Stimulated activated CD8-positive, alpha-beta memory T cell treated with anti-CD3 and anti-CD28 coated beads, Interleukin-4, amount 100 ng/mL, for 4 hours (primary cell): ENCODE measurements around the gene PKP4.

Experiments used
- DNase-seq, 2 donors: peaks; one replicate each; pipeline ENCODE4 v3.0.0-alpha.2; 2020; ENCODE audit warnings: low read depth in 2 of 2, low spot score in 1 of 2

Gene PKP4

DNA sequence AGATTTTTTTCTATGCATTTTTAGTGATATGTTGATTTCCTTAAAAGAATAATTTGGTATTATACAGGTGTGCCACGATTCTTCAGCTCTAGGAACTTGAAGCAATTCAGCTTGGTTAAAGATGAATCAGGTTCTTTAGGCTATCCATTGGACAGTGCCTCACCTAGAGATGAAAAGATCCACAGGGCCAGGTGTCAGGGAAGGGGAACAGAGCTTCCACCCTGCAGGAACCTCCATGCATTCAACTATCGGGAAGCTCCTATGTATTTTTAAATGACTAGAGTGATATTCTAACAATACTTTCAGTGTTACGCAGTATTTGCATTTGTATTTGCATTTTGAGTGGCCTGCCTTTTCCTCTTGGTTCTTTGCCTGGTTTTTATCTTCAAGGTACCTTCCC, 40.2 kb downstream of the PKP4 start:
- no peak for DNase-seq

GRCh38 chr2:158497486-158497885, 40.7 kb downstream of the PKP4 start:
- DNase-seq: no peak

DNA sequence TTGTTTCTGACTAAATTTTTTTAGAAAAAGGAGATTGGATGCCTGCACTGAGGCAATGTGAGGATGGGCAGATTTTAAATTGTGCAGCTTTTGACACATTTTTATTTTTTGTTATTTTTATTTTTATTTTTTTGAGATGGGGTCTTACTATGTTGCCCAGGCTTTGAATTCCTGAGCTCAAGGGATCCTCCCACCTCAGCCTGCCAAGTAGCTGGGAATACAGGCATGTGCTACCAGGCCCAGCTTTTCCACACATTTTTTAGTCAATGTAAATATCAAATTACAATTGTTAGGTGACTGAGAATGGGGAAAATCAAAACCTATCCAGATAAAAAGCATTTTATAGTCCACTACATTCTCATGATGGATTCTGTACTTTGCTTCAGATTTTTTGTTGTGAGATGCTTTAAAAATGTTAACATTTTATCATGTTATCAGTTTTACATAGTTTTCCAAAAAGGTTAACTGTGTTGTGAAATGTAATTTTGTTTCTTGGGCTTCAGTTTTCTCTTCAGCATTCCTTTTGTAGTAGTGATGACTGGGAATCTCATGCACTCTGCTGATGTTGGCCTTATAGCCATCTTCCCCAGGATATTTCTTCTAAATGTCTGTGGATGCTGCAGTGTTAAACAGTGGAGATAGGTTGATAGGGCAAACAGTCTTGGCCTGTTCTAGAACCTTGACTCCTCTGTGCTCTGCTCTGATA, 41.4 kb downstream of the PKP4 start:
- no peak for DNase-seq

GRCh38 chr2:158498749-158499136, 42.0 kb downstream of the PKP4 start:
- no peak for DNase-seq

- DNase-seq: no peak
Observed at GRCh38 chr2:158499383-158499782, 42.6 kb downstream of the PKP4 start.

- no peak for DNase-seq
Observed at GRCh38 chr2:158500333-158500732, 43.6 kb downstream of the PKP4 start.

GRCh38 chr2:158501301-158501700, 44.5 kb downstream of the PKP4 start:
- no peak for DNase-seq

- DNase-seq: no peak
Observed at GRCh38 chr2:158502974-158503373, 46.2 kb downstream of the PKP4 start.

DNA sequence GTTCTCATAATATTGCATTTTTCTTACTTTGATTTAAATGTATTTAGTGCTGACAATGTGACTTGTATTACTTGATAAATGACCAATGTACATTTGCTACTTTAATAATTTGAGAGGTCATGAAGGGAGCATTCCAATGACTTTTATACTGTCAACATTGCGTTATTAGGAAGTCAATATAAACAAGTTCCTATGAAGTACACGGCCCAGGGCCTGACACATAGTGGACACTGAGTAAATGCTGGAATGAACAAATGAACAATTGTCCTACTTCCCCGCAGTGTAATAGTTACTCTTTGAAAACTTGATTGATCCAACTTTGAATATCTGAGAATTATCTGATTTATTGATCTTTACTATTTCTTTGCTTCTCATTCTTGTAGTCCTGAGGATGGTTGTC, 47.3 kb downstream of the PKP4 start:
- no peak for DNase-seq

- no peak for DNase-seq
Observed at GRCh38 chr2:158505448-158505934, 48.7 kb downstream of the PKP4 start.

DNA sequence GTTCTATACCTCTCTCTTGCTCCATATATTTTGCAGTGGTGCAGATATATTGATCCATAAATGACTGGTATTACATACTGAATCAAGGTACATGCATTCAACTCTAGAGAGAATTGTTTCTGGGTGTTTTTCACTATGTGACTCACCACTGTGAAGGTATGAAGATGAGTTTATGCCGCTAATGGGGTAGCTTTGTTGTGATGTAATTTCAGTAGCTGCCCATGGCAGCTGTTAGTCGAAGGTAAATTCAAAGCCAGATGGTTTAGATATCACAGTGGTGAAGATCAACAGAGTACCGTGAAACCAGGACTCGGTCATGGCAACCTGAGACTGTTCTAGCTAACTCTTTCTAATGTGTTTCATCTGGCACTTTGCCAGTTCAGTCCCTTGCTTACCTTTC, 50.4 kb downstream of the PKP4 start:
- no peak for DNase-seq

DNA sequence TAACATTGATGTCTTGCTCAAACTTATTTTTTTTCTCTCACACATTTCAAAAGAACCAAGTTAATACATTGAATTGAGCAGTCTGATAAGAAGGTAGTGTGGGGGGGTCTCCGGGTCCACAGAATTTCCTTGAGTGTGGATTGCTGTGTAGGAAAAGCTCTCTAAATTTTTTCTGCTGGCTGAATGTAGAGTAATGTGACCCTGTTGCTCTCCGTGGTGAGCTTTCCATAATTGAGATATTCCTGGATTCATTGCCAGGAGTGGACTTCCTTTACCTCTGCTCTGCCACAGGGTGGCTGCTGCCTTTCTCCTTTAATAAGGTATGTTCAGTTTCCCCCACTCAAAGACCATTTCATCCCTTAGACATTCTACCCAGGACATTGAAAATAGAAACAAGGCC, 50.9 kb downstream of the PKP4 start:
- no peak for DNase-seq

DNA sequence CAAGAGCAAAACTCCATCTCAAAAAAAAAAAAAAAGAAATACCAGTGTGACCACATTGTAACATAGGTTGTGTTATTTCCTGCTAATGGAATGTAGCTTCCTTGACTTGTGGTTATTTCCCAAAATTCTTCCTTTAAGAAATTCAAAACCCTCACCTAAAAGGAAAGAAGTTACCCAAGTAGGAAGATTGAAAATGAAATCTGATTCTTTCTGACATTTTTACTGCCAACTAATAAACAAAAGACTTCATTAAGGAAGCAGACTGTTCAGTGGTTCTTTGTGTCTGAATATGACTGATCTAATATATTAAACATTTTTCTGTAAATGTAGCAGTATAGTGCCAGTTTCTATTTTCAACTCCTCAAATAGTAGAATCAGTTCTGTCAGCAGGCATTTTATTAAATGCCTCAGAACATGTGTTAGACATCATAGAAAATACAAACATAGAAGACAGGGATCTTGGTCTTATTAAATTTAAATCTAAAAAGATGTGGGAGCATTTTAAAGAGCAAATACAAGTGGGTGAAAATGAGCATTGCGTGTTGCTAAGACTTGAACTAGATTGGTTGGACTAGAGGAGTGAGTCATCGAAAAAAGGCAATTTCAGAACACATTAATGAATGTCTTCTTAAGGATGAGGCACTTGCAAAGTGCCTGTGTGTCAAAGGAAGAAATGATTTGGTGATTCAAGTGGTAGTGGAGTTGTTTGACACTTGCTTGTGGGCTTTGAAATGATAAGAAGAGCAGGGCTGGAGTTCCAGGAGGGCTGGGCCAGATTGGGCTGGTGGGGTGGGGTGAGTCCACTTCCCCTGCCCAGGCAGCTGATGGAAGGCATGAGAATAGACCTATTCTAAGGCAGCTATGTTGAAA, 53.4 kb downstream of the PKP4 start:
- DNase-seq: no peak

DNA sequence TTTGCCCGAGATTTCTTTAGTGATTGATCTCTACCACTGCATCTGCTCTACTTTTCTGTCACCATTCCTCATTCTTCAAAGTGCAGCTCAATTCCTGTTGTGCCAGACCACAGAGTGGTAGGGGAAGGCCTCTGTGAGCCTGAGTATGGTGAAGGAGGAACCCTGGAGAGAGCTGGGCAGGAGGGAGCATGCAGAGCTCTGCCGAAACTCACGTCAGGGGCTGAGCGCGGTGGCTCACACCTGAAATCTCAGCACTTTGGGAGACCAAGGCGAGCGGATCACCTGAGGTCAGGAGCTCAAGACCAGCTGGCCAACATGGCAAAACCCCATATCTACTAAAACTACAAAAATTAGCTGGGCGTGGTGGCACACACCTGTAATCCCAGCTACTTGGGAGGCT, 54.1 kb downstream of the PKP4 start:
- no peak for DNase-seq

GRCh38 chr2:158511706-158512105, 55.0 kb downstream of the PKP4 start:
- DNase-seq: no peak

DNA sequence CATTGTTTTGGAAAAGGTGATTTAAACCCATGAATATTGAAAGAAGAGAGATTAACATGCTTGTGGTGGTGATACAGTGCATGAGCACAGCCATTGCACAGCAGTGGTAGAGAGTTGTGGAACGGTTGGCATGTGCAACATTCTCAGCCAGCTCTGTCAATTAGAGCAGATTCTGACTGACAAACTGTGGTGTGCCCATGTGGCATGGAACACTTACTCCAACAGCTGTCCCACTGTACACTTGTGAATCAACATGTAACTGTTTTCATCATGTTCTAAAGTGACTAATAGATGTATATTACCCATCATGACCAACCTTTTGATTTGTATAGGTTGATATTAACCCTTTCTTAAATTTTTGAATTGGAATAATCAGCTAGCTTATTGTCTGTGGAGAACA, 55.6 kb downstream of the PKP4 start:
- no peak for DNase-seq

- DNase-seq: no peak
Observed at GRCh38 chr2:158513841-158514240, 57.1 kb downstream of the PKP4 start.

DNA sequence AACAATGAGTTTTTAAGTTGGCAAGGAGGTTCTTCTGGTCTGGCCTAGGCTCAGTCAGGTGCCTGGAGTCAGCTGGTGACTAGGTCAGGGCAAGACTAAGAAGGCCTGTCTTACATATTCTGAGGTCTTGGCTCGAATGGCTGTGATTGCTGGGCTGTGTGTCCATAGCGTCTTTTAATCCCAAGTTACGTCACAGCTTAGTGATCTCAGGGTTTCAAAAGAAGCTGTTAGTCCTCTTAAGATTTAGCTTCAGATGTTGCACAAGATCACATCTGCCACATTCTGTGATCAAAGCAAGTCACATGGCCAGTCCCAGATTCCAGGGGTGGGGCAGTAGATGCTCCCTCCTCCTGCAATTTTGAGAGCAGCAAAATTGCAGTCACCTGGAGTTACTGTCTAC, 61.3 kb downstream of the PKP4 start:
- DNase-seq: no peak

GRCh38 chr2:158519481-158519880, 62.7 kb downstream of the PKP4 start:
- DNase-seq: no peak

GRCh38 chr2:158529379-158530259, 72.9 kb downstream of the PKP4 start:
- no peak for DNase-seq

DNA sequence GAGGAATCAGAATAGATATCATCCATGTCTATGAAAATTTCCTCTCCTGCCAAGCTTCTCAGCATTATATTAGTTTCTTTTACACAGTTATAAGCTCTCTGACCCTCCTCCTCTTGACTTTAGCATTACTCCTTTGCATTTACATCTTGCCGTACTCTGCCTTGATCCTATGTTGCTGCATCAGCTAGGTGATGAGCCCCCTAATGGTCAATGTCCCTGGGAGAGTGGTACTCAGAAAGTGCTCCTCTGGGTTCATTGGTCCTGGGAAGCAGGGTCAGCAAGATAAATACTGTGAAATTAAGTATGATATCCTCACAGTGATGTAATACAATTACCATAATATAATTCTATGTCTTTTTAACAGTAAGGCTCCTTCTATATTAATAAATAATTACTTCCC, 74.1 kb downstream of the PKP4 start:
- no peak for DNase-seq

DNA sequence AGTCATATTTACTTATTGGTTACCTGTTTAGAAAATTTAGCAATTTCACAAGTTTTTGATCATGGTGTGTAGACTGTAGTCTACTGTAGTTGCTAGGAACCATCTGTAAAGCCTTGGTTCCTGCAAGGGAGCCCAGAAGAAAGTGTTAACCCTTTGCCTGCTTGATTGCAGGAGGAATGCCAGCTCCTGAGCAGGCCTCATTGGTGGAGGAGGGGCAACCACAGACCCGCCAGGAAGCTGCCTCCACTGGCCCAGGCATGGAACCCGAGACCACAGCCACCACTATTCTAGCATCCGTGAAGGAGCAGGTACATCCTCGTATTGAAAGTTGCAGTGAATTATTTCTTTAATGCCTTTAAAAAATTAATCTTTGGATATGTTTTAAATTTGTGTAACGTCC, 76.3 kb downstream of the PKP4 start:
- no peak for DNase-seq
